Left ventricle myocardium inferior (tissue), 1 donor: ENCODE data around the gene NSUN3. TPM values are rescaled to one million over a fixed set of nuclear protein-coding genes. Genes with fewer than 3 reads are reported as not detected.

ENCODE experiments used
- DNase-seq: peaks from one replicate; pipeline ENCODE4 v3.0.0-alpha.2; 2020
- H3K27ac ChIP-seq: fragments of 200-600 bp; replicated peaks from 2 replicates; pipeline ENCODE4 v1.8.0; 2021
- H3K27me3 ChIP-seq: fragments of 200-600 bp; 2 replicates; pipeline ENCODE4 v1.8.0; 2021; ENCODE audit warnings: low read depth
- H3K36me3 ChIP-seq: fragments of 200-600 bp; 2 replicates; pipeline ENCODE4 v1.8.0; 2021
- H3K4me1 ChIP-seq: fragments of 200-600 bp; 2 replicates; pipeline ENCODE4 v1.8.0; 2021
- H3K4me3 ChIP-seq: fragments of 200-600 bp; 2 replicates; pipeline ENCODE4 v1.8.0; 2021; ENCODE audit warnings: mild to moderate bottlenecking, moderate library complexity
- H3K9me3 ChIP-seq: fragments of 200-600 bp; replicated peaks from 2 replicates; pipeline ENCODE4 v1.8.0; 2021
- CTCF ChIP-seq: fragments of 200-600 bp; IDR thresholded peaks from 2 replicates; pipeline ENCODE4 v1.8.0; 2021; ENCODE audit warnings: antibody characterized with exemption, mild to moderate bottlenecking, borderline replicate concordance
- intact Hi-C: fragments of 100-400 bp; cut with micrococcal nuclease; formaldehyde crosslinking; loops from one replicate; pipeline ENCODE4 v1.11.0; 2022
- total RNA-seq: library from RNA; stranded (reverse); fragmentation: NEBNext Ultra II Directional; extraction: Animal tissue kit (Norgen Biotek cat#: 25700); gene quantifications from one replicate; pipeline ENCODE4 v1.2.1, GENCODE V29; 2021
- donor health status: DM: no; HTN: yes; CAD: no; lungs with severe emphysema.

Gene NSUN3
- total RNA-seq, 1 donor from 2014 or later: 5.9 TPM

- Histone ChIP-seq H3K36me3 (no peaks in the 10 kb centered on the region), H3K4me1 (no peaks in the 10 kb centered on the region), H3K9me3 (no peaks in the 10 kb centered on the region), H3K27ac (no peak overlapping the region), H3K27me3 (no peaks in the 10 kb centered on the region), H3K4me3 (no peak overlapping the region)
- no peak for TF ChIP-seq CTCF
- intact Hi-C loops: no loop called here
- no peak for DNase-seq
Observed at GRCh38 chr3:94176988-94177745, 114.3 kb downstream of the NSUN3 start.

Other genes starting within 250 kb of the NSUN3 start
- 48.3 TPM for gene PROS1, start 89.2 kb upstream of the NSUN3 start, total RNA-seq
- gene ARL13B, start 82.9 kb upstream of the NSUN3 start, total RNA-seq: 5.6 TPM
- not detected for gene STX19, start 34.5 kb upstream of the NSUN3 start, total RNA-seq
- gene DHFR2, start 145 bp upstream of the NSUN3 start, total RNA-seq: 3.9 TPM